ENCODE results near the gene SNHG17. TPM values are rescaled to one million over a fixed set of nuclear protein-coding genes. Genes with fewer than 3 reads are reported as not detected.
A peak's percentile ranks its signal among the peaks of the same experiment; 100 is the strongest.
"Not testable (repeated sequence)": the region's sequence is repeated elsewhere in the genome, so short reads cannot be mapped to it uniquely, and the experiment has no call there.

SNHG17 gene
- total RNA-seq, 1 donor from 2014 or later, result 4.8 TPM

- no peak for DNase-seq
- no peak for ATAC-seq (ENCODE audit: poor library complexity)
- intact Hi-C loops (cut with DNase I), result no loop called here
These were observed 41.9 kb downstream of the SNHG17 start for GRCh38 chr20:38393259-38393658.

- DNase-seq (no peak), ATAC-seq (ENCODE audit: poor library complexity) (no peak)
- intact Hi-C loops (cut with DNase I), result no loop called here
These were observed 42.8 kb downstream of the SNHG17 start for GRCh38 chr20:38392356-38392755.

- DNase-seq (no peak), ATAC-seq (ENCODE audit: poor library complexity) (no peak)
- intact Hi-C loops (cut with DNase I), result no loop called here
These were observed 47.2 kb downstream of the SNHG17 start for GRCh38 chr20:38387953-38388352.

DNA sequence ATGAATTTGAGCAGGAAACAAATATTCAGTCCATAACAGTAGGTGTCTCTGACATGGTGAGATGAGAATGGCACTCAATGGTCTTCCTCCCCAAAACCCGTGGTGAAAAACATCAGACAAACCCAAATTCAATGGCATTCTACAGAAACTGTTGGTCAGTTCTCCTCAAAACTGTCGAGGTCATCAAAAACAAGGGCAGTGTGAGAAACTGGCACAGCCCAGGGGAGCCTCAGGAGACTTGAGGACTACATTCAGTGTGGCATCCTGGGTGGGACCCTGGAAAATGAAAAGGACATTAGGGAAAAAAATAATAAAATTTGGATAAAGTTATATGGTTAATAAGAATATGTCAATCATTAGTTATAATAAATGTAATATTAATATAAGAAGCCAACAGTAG lies 48.3 kb downstream of the SNHG17 start:
- intact Hi-C loops (cut with DNase I), result no loop called here
- ATAC-seq (ENCODE audit: poor library complexity) (no peak), DNase-seq (no peak)

DNA sequence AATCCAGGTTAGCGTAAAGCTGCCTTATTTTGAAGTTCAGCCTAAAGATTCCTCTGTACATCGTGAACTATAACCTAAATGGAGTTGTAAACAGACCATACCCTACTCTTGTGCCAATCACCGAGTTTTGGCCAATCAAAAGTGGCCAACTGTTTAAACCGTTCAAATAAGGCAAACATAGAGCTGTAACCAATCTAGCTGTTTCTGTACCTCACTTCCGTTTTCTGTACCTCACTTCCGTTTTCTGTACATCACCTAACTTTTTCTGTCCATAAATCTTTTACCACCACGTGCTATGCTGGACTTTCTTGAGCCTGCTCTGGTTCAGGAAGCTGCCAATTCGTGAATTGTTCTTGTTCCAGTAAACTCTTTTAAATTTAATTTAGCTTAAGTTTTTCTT lies 49.1 kb downstream of the SNHG17 start:
- no peak for ATAC-seq (ENCODE audit: poor library complexity)
- no peak for DNase-seq
- intact Hi-C loops (cut with DNase I), result no loop called here

DNA sequence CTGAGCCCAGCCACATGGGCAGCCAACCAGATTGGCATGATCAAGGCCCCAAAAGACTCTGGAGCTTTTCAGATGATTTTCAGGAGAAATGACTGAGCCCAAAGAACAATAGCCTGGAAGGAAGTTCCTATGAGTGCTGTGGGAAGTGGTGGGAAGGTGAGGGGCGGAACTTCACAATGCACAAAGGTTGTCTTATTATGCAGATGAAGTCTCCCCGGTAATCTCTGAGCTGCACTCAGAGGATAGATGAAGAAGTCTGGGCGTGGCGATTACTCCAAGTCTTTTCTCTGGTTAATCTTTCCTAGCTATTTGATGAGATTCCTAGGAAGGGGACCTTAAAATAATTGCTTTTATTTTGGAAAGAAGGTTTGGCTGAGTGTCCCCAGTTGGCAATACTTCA lies 52.0 kb downstream of the SNHG17 start:
- intact Hi-C loops (cut with DNase I), result no loop called here
- DNase-seq, result no peak
- ATAC-seq (ENCODE audit: poor library complexity), result no peak

- intact Hi-C loops (cut with DNase I); DNase-seq; ATAC-seq (ENCODE audit: poor library complexity): not testable (repeated sequence)
These were observed 57.3 kb downstream of the SNHG17 start for GRCh38 chr20:38377838-38378237.

- intact Hi-C loops (cut with DNase I), result no loop called here
- no peak for ATAC-seq (ENCODE audit: poor library complexity)
- no peak for DNase-seq
These were observed 58.0 kb downstream of the SNHG17 start for GRCh38 chr20:38377039-38377685.

DNA sequence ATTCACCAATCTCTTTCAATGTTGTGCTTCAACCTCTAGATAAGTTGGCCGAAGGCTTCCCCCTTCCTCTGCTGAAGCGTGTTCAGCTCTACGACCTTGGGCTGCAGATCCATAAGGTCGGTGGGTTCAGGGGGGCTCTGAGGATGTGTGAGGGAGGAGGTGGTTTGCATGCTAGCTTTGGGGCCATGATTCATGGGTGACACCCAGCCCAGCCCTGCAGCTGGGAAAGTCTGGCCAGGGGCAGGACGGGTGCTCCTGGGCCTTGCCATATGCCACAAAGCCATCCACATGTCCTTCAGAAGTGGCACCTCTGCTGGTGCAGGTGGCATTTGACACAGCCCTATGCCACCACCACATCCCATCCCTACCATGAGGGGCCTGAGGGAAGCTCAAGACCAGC lies 61.2 kb downstream of the SNHG17 start:
- ATAC-seq (ENCODE audit: poor library complexity) (no peak), DNase-seq (no peak)
- intact Hi-C loops (cut with DNase I), result no loop called here

- DNase-seq (no peak), ATAC-seq (ENCODE audit: poor library complexity) (peak; percentile 55)
These were observed 61.8 kb downstream of the SNHG17 start for GRCh38 chr20:38373231-38373867.

GRCh38 chr20:38372806-38373205 lies 62.3 kb downstream of the SNHG17 start:
- ATAC-seq (ENCODE audit: poor library complexity), result no peak
- intact Hi-C loops (cut with DNase I), result no loop called here
- DNase-seq, result no peak

More at GRCh38 chr20:38373231-38373867, 61.8 kb downstream of the SNHG17 start:
- intact Hi-C loops (cut with DNase I), result no loop called here

Other genes starting within 250 kb of the SNHG17 start
- gene KIAA1755, start 174.6 kb downstream of the SNHG17 start, total RNA-seq, result 5.4 TPM
- gene BPI, start 131.2 kb downstream of the SNHG17 start, total RNA-seq, result 0.11 TPM
- not detected for gene LBP, start 88.8 kb downstream of the SNHG17 start, total RNA-seq
- gene RALGAPB, start 37.5 kb upstream of the SNHG17 start, total RNA-seq, result 21.5 TPM
- not detected for gene ADIG, start 145.9 kb upstream of the SNHG17 start, total RNA-seq
- not detected for gene ARHGAP40, start 166.5 kb upstream of the SNHG17 start, total RNA-seq

Measured in Right ventricle myocardium superior (tissue), 1 donor.